H1 (cell line): ENCODE measurements around the gene PCSK9. TPM values are rescaled to one million over a fixed set of nuclear protein-coding genes. Genes with fewer than 3 reads are reported as not detected.

Experiments
- CTCF ChIA-PET: fragments of 300-600 bp; sonication (Branson Sonifier 250); formaldehyde crosslinking; loops from one replicate; lab custom pipeline; 2021; ENCODE audit not compliant: partially characterized antibody; lab: Charles Lee
- POLR2A ChIA-PET: fragments of 300-600 bp; sonication (Branson Sonifier 250); formaldehyde crosslinking; loops from one replicate; lab custom pipeline; 2021; ENCODE audit warnings: inconsistent platforms; ENCODE audit not compliant: partially characterized antibody; lab: Charles Lee
- DNase-seq, 2 experiments: peaks; one replicate each; pipeline versions ENCODE4 v3.0.0 to v3.0.0-alpha.2; 2010 to 2022; ENCODE audit warnings: low spot score in 2 of 2, low read depth in 1 of 2, mixed read lengths in 1 of 2
- FAIRE-seq: peaks from 2 replicates; lab custom pipeline; 2011; peaks lifted over from hg19 to GRCh38; lab: Jason Lieb, UNC
- H2AFZ ChIP-seq: 2 replicates; pipeline ENCODE4 v1.8.1; 2012; ENCODE audit warnings: low read length, inconsistent platforms
- H2AK5ac ChIP-seq: 2 replicates; pipeline ENCODE4 v1.6.1; 2013; ENCODE audit warnings: low read depth, low read length
- H2BK120ac ChIP-seq: replicated peaks from 2 replicates; pipeline ENCODE3; 2013; ENCODE audit warnings: low read depth, low read length, inconsistent platforms
- H2BK12ac ChIP-seq: 2 replicates; pipeline ENCODE4 v1.6.1; 2013; ENCODE audit warnings: low read depth, low read length
- H2BK15ac ChIP-seq: 2 replicates; pipeline ENCODE4 v1.6.1; 2013; ENCODE audit warnings: low read length
- H2BK20ac ChIP-seq: 2 replicates; pipeline ENCODE4 v1.6.1; 2013; ENCODE audit warnings: low read length
- H2BK5ac ChIP-seq: 2 replicates; pipeline ENCODE4 v1.6.1; 2013; ENCODE audit warnings: low read depth, low read length
- H3K14ac ChIP-seq: 2 replicates; pipeline ENCODE4 v1.6.1; 2013; ENCODE audit warnings: inconsistent platforms; ENCODE audit not compliant: insufficient read length
- H3K18ac ChIP-seq: 2 replicates; pipeline ENCODE4 v1.6.1; 2013; ENCODE audit warnings: low read length; ENCODE audit errors: extremely low read depth
- H3K23ac ChIP-seq: 2 replicates; pipeline ENCODE4 v1.6.1; 2013; ENCODE audit warnings: inconsistent platforms; ENCODE audit not compliant: insufficient read length
- H3K23me2 ChIP-seq: 2 replicates; pipeline ENCODE4 v1.6.1; 2013; ENCODE audit warnings: low read depth, low read length
- H3K27ac ChIP-seq: 2 replicates; pipeline ENCODE4 v1.6.1; 2011; ENCODE audit warnings: low read depth, low read length, inconsistent platforms
- H3K27me3 ChIP-seq, 4 experiments: replicated peaks in 1 of 4; 1 replicate in 1 of 4; 2 replicates in 3 of 4; pipeline versions ENCODE4 v1.6.1 to v1.8.1; 2011 to 2013; ENCODE audit warnings: low read length in 3 of 4, mild to moderate bottlenecking in 3 of 4, inconsistent platforms in 2 of 4, mixed read lengths in 2 of 4, moderate library complexity in 1 of 4; ENCODE audit not compliant: control insufficient read depth in 3 of 4, insufficient read depth in 3 of 4; ENCODE audit errors: extremely low read depth in 1 of 4
- H3K36me3 ChIP-seq, 4 experiments: 2 replicates each; pipeline versions ENCODE4 v1.6.1 to v1.8.1; 2011 to 2013; ENCODE audit warnings: mild to moderate bottlenecking in 4 of 4, low read length in 3 of 4, moderate library complexity in 2 of 4, control low read depth in 1 of 4, inconsistent platforms in 1 of 4; ENCODE audit not compliant: insufficient read depth in 4 of 4, control insufficient read depth in 2 of 4
- H3K4ac ChIP-seq: replicated peaks from 2 replicates; pipeline ENCODE3; 2013; ENCODE audit warnings: low read length, low read depth, mixed read lengths, inconsistent platforms; ENCODE audit not compliant: insufficient read length
- H3K4me1 ChIP-seq, 4 experiments: replicated peaks in 1 of 4; 1 replicate in 1 of 4; 2 replicates in 3 of 4; pipeline versions ENCODE4 v1.6.1 to v1.8.1; 2011 to 2013; ENCODE audit warnings: low read length in 3 of 4, inconsistent platforms in 2 of 4, mixed read lengths in 1 of 4; ENCODE audit not compliant: insufficient read depth in 4 of 4, control insufficient read depth in 3 of 4
- H3K4me2 ChIP-seq, 2 experiments: 2 replicates each; pipeline versions ENCODE4 v1.6.1 to v1.8.1; 2011 to 2013; ENCODE audit warnings: low read depth in 2 of 2, low read length in 2 of 2, control low read depth in 1 of 2, inconsistent platforms in 1 of 2, mild to moderate bottlenecking in 1 of 2; ENCODE audit not compliant: insufficient read depth in 1 of 2
- H3K4me3 ChIP-seq, 4 experiments: fragments of 200-600, 300-600 bp in 1 of 4; sonication (generic), shearing (Covaris generic), sonication (Bioruptor Twin) in 1 of 4; 2 replicates each; pipeline versions ENCODE4 v1.5.1 to v1.8.1; 2011 to 2016; ENCODE audit warnings: low read length in 4 of 4, low read depth in 3 of 4, control low read depth in 2 of 4, inconsistent platforms in 2 of 4, mild to moderate bottlenecking in 2 of 4, mixed read lengths in 1 of 4, moderate library complexity in 1 of 4; ENCODE audit not compliant: insufficient read depth in 2 of 4; ENCODE audit errors: extremely low read depth in 1 of 4
- H3K56ac ChIP-seq: replicated peaks from 2 replicates; pipeline ENCODE3; 2013; ENCODE audit warnings: low read depth, mild to moderate bottlenecking, mixed read lengths, low read length, inconsistent platforms; ENCODE audit not compliant: insufficient read length
- H3K79me1 ChIP-seq: 2 replicates; pipeline ENCODE4 v1.6.1; 2013; ENCODE audit warnings: low read depth, low read length, control low read depth
- H3K79me2 ChIP-seq, 2 experiments: 2 replicates each; pipeline versions ENCODE4 v1.6.1 to v1.8.1; 2012 to 2013; ENCODE audit warnings: low read length in 2 of 2, mild to moderate bottlenecking in 2 of 2, inconsistent platforms in 1 of 2; ENCODE audit not compliant: insufficient read depth in 2 of 2, control insufficient read depth in 1 of 2
- H3K9ac ChIP-seq, 4 experiments: replicated peaks in 1 of 4; 1 replicate in 1 of 4; 2 replicates in 3 of 4; pipeline versions ENCODE4 v1.6.1 to v1.8.1; 2011 to 2013; ENCODE audit warnings: low read depth in 3 of 4, low read length in 3 of 4, control low read depth in 2 of 4, mild to moderate bottlenecking in 2 of 4, moderate library complexity in 2 of 4, inconsistent platforms in 1 of 4; ENCODE audit errors: extremely low read depth in 1 of 4
- H3K9me3 ChIP-seq, 2 experiments: 2 replicates each; pipeline versions ENCODE4 v1.6.1 to v1.8.1; 2012 to 2013; ENCODE audit warnings: mild to moderate bottlenecking in 2 of 2, moderate library complexity in 2 of 2, control low read depth in 1 of 2, inconsistent platforms in 1 of 2, low read depth in 1 of 2, low read length in 1 of 2, mixed read lengths in 1 of 2; ENCODE audit not compliant: insufficient read depth in 2 of 2
- H4K20me1 ChIP-seq, 2 experiments: replicated peaks in 1 of 2; 2 replicates each; pipeline versions ENCODE3 to v1.8.1; 2011 to 2013; ENCODE audit warnings: inconsistent platforms in 2 of 2, low read length in 2 of 2, mild to moderate bottlenecking in 1 of 2; ENCODE audit not compliant: insufficient read depth in 2 of 2, control insufficient read depth in 1 of 2
- H4K5ac ChIP-seq: 2 replicates; pipeline ENCODE4 v1.6.1; 2013; ENCODE audit warnings: low read length, low read depth, mixed read lengths, inconsistent platforms; ENCODE audit not compliant: insufficient read length
- H4K8ac ChIP-seq: 2 replicates; pipeline ENCODE4 v1.8.0; 2013; ENCODE audit warnings: mild to moderate bottlenecking, moderate library complexity, low read length, inconsistent platforms; ENCODE audit not compliant: insufficient read depth; ENCODE audit errors: extremely low read depth
- H4K91ac ChIP-seq: replicated peaks from 2 replicates; pipeline ENCODE3; 2013; ENCODE audit warnings: low read length, mixed read lengths, inconsistent platforms; ENCODE audit not compliant: insufficient read length
- BRCA1 ChIP-seq: IDR thresholded peaks from 2 replicates; pipeline ENCODE4 v1.6.1; 2012; ENCODE audit warnings: low read depth, low read length, improper control_type of control experiment
- CHD2 ChIP-seq: IDR thresholded peaks from 2 replicates; pipeline ENCODE4 v1.6.1; 2012; ENCODE audit warnings: low read length, improper control_type of control experiment
- EGR1 ChIP-seq: IDR thresholded peaks from 2 replicates; pipeline ENCODE4 v1.6.1; 2011; ENCODE audit warnings: low read depth, low read length, borderline replicate concordance
- EZH2 ChIP-seq: fragments of 200-600 bp; sonication (generic); IDR thresholded peaks from 2 replicates; pipeline ENCODE4 v1.7.1; 2012; ENCODE audit warnings: low read depth, mild to moderate bottlenecking, moderate library complexity, low read length, inconsistent platforms; ENCODE audit not compliant: severe bottlenecking
- RXRA ChIP-seq: IDR thresholded peaks from 2 replicates; pipeline ENCODE4 v1.6.1; 2011; ENCODE audit warnings: low read depth, mild to moderate bottlenecking, low read length, moderate library complexity; ENCODE audit not compliant: insufficient read depth
- SIX5 ChIP-seq: IDR thresholded peaks from 2 replicates; pipeline ENCODE4 v1.6.1; 2011; ENCODE audit warnings: mild to moderate bottlenecking, low read depth, low read length
- TEAD4 ChIP-seq: IDR thresholded peaks from 2 replicates; pipeline ENCODE4 v1.6.1; 2012; ENCODE audit warnings: low read depth, low read length, inconsistent platforms, mixed read lengths
- WGBS, 2 experiments: shearing (Covaris generic) in 1 of 2; methylation state at CpG; one replicate each; pipeline versions ENCODE4 v1.1.6 to v1.1.7; 2013 to 2015; ENCODE audit warnings: low lambda C conversion rate in 2 of 2, mixed read lengths in 2 of 2, inconsistent platforms in 1 of 2, low coverage in 1 of 2, missing lambda C conversion rate in 1 of 2; ENCODE audit not compliant: insufficient replicate concordance in 2 of 2, insufficient coverage in 1 of 2, insufficient read length in 1 of 2; ENCODE audit errors: extremely low coverage in 1 of 2, missing lambda C conversion rate in 1 of 2; 5-methylcytosine and 5-hydroxymethylcytosine counted together
- polyA plus RNA-seq, 7 experiments: library from polyadenylated mRNA; depleted of rRNA in 3 of 7; stranded (reverse) in 5 of 7; unstranded in 2 of 7; fragments of >200 nt in 5 of 7; fragments of 200-250 nt in 2 of 7; gene quantifications; 1 replicate in 5 of 7; 2 replicates in 1 of 7; 4 replicates in 1 of 7; pipeline versions ENCODE4 v1.2.1 to v1.2.3, GENCODE V29; 2011 to 2013; ENCODE audit warnings: missing spikeins in 2 of 7, mixed read lengths in 2 of 7
- total RNA-seq: library from RNA; stranded (reverse); fragmentation: NEBNext Ultra II Directional; extraction: Animal tissue kit (Norgen Biotek cat#: 25700); gene quantifications from 2 replicates; pipeline ENCODE4 v1.2.1, GENCODE V29; 2021
- TF ChIP-seq, protein P1 (sequence below): IDR thresholded peaks from 2 replicates; pipeline ENCODE4 v1.6.1; 2011; ENCODE audit warnings: low read depth, mild to moderate bottlenecking, low read length; ENCODE audit not compliant: insufficient read depth
- TF ChIP-seq, protein P2 (sequence below): IDR thresholded peaks from 2 replicates; pipeline ENCODE4 v1.6.1; 2011; ENCODE audit warnings: low read length, improper control_type of control experiment

Gene PCSK9
- total and polyA plus RNA-seq, 2 of the 8 experiments (the other 6 are each of a cell fraction or from before 2014, with no cell fraction given), result 22.3 to 32.3 TPM

DNA sequence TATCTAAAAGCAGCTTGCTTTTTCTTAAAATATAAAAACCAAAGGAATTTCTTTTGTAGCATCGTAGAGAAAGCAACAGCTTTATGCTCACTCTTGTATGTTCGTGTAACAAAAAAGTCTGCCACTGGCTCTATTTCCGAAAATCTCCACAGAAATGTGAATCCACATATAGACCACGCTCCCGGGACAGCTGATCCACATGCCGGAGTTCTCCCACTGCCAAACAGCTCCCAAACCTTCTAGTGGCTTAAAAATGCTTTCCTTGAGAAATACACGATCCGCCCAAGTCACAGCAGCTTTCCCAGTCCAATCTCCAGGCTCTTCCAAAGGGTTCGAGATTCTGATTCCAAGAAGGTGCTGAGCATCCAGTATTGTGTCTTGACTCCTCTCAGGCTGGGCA lies 29.3 kb downstream of the PCSK9 start:
- H2BK15ac ChIP-seq, result no peak overlapping the region
- no peak overlapping the region for H3K4ac ChIP-seq
- H3K18ac ChIP-seq, result no peak overlapping the region
- H3K4me1 ChIP-seq, result no peaks in the 10 kb centered on the region
- no peak for DNase-seq
- no peak overlapping the region for H3K4me2 ChIP-seq
- FAIRE-seq, result no peak
- no peak overlapping the region for H4K8ac ChIP-seq
- WGBS, 2 experiments, result 92% methylated on average over 9 of the region's 9 CpGs; no CpG with 5 or more reads in 1 of the 2 experiments
- H2BK12ac ChIP-seq, result no peak overlapping the region
- H3K56ac ChIP-seq, result no peak overlapping the region
- H3K79me1 ChIP-seq, result no peaks in the 10 kb centered on the region; the same call in 1 of the 2 replicates
- no peak overlapping the region for H2BK5ac ChIP-seq
- H3K9me3 ChIP-seq, result no peaks in the 10 kb centered on the region
- H3K36me3 ChIP-seq, result peaks cover 6 to 44% (median 38%) of the 10 kb centered on the region in 4 experiments; a peak in 7 of 8 replicates
- no peak overlapping the region for H3K4me3 ChIP-seq
- no peak overlapping the region for H2AK5ac ChIP-seq
- H3K27ac ChIP-seq, result no peak overlapping the region
- POLR2A ChIA-PET, result interaction anchor here (1.8 kb wide), 1 partner anchor 29 kb away, joined by 3 read pairs; no protein-coding TSS in a partner anchor
- no peak overlapping the region for H2AFZ ChIP-seq
- TF ChIP-seq, protein P1, sequence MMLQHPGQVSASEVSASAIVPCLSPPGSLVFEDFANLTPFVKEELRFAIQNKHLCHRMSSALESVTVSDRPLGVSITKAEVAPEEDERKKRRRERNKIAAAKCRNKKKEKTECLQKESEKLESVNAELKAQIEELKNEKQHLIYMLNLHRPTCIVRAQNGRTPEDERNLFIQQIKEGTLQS, result no peak
- no peak for TF ChIP-seq TEAD4
- TF ChIP-seq EGR1, result no peak
- no peak for TF ChIP-seq RXRA
- TF ChIP-seq, protein P2, sequence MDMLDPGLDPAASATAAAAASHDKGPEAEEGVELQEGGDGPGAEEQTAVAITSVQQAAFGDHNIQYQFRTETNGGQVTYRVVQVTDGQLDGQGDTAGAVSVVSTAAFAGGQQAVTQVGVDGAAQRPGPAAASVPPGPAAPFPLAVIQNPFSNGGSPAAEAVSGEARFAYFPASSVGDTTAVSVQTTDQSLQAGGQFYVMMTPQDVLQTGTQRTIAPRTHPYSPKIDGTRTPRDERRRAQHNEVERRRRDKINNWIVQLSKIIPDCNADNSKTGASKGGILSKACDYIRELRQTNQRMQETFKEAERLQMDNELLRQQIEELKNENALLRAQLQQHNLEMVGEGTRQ, result no peak
- TF ChIP-seq BRCA1, result no peak
- TF ChIP-seq SIX5, result no peak
- no peak for TF ChIP-seq CHD2
- TF ChIP-seq EZH2, result no peak
- TF ChIP-seq, all 59 proteins: peak for 0
- H3K23me2 ChIP-seq, result no peaks in the 10 kb centered on the region
- no peak overlapping the region for H3K23ac ChIP-seq
- H4K91ac ChIP-seq, result no peak overlapping the region
- H3K79me2 ChIP-seq, result no peaks in the 10 kb centered on the region
- CTCF ChIA-PET, result interaction anchor here (0.9 to 1.5 kb wide), 4 partner anchors 20 to 216 kb away, joined by 3 to 7 read pairs (median 4); no protein-coding TSS in a partner anchor
- peaks cover 1 to 9% of the 10 kb centered on the region in 2 experiments for H4K20me1 ChIP-seq
- H3K14ac ChIP-seq, result no peak overlapping the region
- no peak overlapping the region for H4K5ac ChIP-seq
- H2BK20ac ChIP-seq, result no peak overlapping the region
- H3K27me3 ChIP-seq, result no peaks in the 10 kb centered on the region
- no peak overlapping the region for H3K9ac ChIP-seq
- no peak overlapping the region for H2BK120ac ChIP-seq
